GM18907 (cell line): ENCODE data around the gene CACNA2D4.

Experiments used
- ATAC-seq: cut with Tn5 transposase; IDR thresholded peaks from one replicate; pipeline ENCODE4 v1.9.1; 2021; ENCODE audit warnings: mild to moderate bottlenecking, moderate library complexity; ENCODE audit not compliant: unreplicated experiment

CACNA2D4 gene

GRCh38 chr12:1872448-1872847 is 46.0 kb downstream of the CACNA2D4 start:
- no peak for ATAC-seq

- no peak for ATAC-seq
These were observed 46.5 kb downstream of the CACNA2D4 start for GRCh38 chr12:1872001-1872400.

- no peak for ATAC-seq
These were observed 47.2 kb downstream of the CACNA2D4 start for GRCh38 chr12:1870998-1871917.

- ATAC-seq = no peak
These were observed 48.4 kb downstream of the CACNA2D4 start for GRCh38 chr12:1870086-1870485.

- no peak for ATAC-seq
These were observed 49.3 kb downstream of the CACNA2D4 start for GRCh38 chr12:1869145-1869544.

GRCh38 chr12:1865284-1865866 is 53.1 kb downstream of the CACNA2D4 start:
- no peak for ATAC-seq

GRCh38 chr12:1864867-1865266 is 53.6 kb downstream of the CACNA2D4 start:
- ATAC-seq = no peak

- ATAC-seq = no peak
These were observed 54.0 kb downstream of the CACNA2D4 start for GRCh38 chr12:1864456-1864855.

GRCh38 chr12:1863823-1864222 is 54.6 kb downstream of the CACNA2D4 start:
- no peak for ATAC-seq

- no peak for ATAC-seq
These were observed 55.5 kb downstream of the CACNA2D4 start for GRCh38 chr12:1862973-1863372.

GRCh38 chr12:1859643-1860042 is 58.8 kb downstream of the CACNA2D4 start:
- ATAC-seq = no peak

GRCh38 chr12:1858456-1858855 is 60.0 kb downstream of the CACNA2D4 start:
- no peak for ATAC-seq

GRCh38 chr12:1857821-1858220 is 60.6 kb downstream of the CACNA2D4 start:
- no peak for ATAC-seq

- no peak for ATAC-seq
These were observed 61.4 kb downstream of the CACNA2D4 start for GRCh38 chr12:1857086-1857485.

- no peak for ATAC-seq
These were observed 63.2 kb downstream of the CACNA2D4 start for GRCh38 chr12:1855241-1855640.

- no peak for ATAC-seq
These were observed 64.7 kb downstream of the CACNA2D4 start for GRCh38 chr12:1853716-1854115.

- ATAC-seq = no peak
These were observed 66.4 kb downstream of the CACNA2D4 start for GRCh38 chr12:1852076-1852475.

- no peak for ATAC-seq
These were observed 67.2 kb downstream of the CACNA2D4 start for GRCh38 chr12:1851151-1851701.

GRCh38 chr12:1848745-1849144 is 69.7 kb downstream of the CACNA2D4 start:
- no peak for ATAC-seq

- no peak for ATAC-seq
These were observed 70.3 kb downstream of the CACNA2D4 start for GRCh38 chr12:1848146-1848545.

- ATAC-seq = no peak
These were observed 71.0 kb downstream of the CACNA2D4 start for GRCh38 chr12:1847411-1847810.
